Suprapubic skin (tissue), 4 donors: ENCODE data around the gene RPS6KA4. TPM values are rescaled to one million over a fixed set of nuclear protein-coding genes. Genes with fewer than 3 reads are reported as not detected.

Experiments used
- DNase-seq, 2 donors: peaks; one replicate each; pipeline ENCODE4 v3.0.0-alpha.2; 2019; ENCODE audit warnings: low spot score in 2 of 2
- H3K27ac ChIP-seq: fragments of 200-600 bp; sonication (generic); one replicate; pipeline ENCODE4 v1.5.1; 2019
- H3K27me3 ChIP-seq: fragments of 200-600 bp; sonication (generic); one replicate; pipeline ENCODE4 v1.5.1; 2019
- H3K36me3 ChIP-seq: fragments of 200-600 bp; sonication (generic); one replicate; pipeline ENCODE4 v1.5.1; 2019
- H3K4me1 ChIP-seq: fragments of 200-600 bp; sonication (generic); one replicate; pipeline ENCODE4 v1.5.1; 2019
- H3K4me3 ChIP-seq: fragments of 200-600 bp; sonication (generic); one replicate; pipeline ENCODE4 v1.5.1; 2019; ENCODE audit warnings: mild to moderate bottlenecking
- H3K9me3 ChIP-seq: fragments of 200-600 bp; sonication (generic); one replicate; pipeline ENCODE4 v1.5.1; 2019
- EP300 ChIP-seq: sonication (generic); formaldehyde crosslinking; IDR thresholded peaks from one replicate; pipeline ENCODE4 v1.6.1; 2017; ENCODE audit warnings: antibody characterized with exemption
- POLR2A ChIP-seq, 2 donors: fragments of 450-650 bp; IDR thresholded peaks; one replicate each; pipeline ENCODE4 v1.6.1; 2017; ENCODE audit warnings: antibody characterized with exemption in 2 of 2, mild to moderate bottlenecking in 2 of 2, moderate library complexity in 2 of 2
- POLR2AphosphoS5 ChIP-seq, 3 donors: sonication (generic); formaldehyde crosslinking; IDR thresholded peaks; one replicate each; pipeline ENCODE4 v1.6.1; 2017; ENCODE audit warnings: antibody characterized with exemption in 3 of 3
- WGBS: methylation state at CpG from one replicate; pipeline ENCODE4 v1.1.5; 2018; 5-methylcytosine and 5-hydroxymethylcytosine counted together
- total RNA-seq, 4 donors: library from RNA; depleted of rRNA; stranded (reverse); fragments of >200 nt; gene quantifications; one replicate each; pipeline ENCODE4 v1.1.0, GENCODE V29; 2016
- TF ChIP-seq, protein P1 (sequence below), 2 donors: fragments of 200-600 bp in 1 of 2; fragments of 450-650 bp in 1 of 2; sonication (generic) in 1 of 2; IDR thresholded peaks; one replicate each; pipeline ENCODE4 v1.5.1; 2016 to 2019; ENCODE audit warnings: antibody characterized with exemption in 2 of 2, mild to moderate bottlenecking in 1 of 2, moderate library complexity in 1 of 2

The RPS6KA4 gene
- total RNA-seq, 4 donors from 2014 or later, result 29.4 to 46.0 (median 39.6) TPM

DNA sequence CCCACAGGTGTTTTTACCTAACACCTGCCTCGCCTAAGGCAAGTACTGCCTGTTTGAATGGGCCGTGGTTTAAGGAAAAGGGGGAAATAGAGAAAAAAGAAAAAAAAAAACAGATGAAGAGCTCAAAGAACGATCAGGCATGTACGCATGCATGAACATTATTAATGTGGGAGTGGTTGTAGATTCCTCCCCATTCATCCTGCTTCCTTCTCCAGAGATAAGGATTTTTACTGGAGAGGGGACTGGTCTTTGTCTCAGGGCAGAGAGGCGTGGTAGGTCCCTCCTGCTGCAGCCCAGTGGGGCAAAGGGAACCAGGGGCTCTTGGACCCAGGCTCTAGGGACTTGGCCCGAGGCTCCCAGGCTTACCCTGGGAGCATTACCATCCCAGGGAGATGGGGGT, 23.1 kb downstream of the RPS6KA4 start:
- Histone ChIP-seq H3K27me3 (no peaks in the 10 kb centered on the region), H3K9me3 (no peaks in the 10 kb centered on the region), H3K4me3 (no peak overlapping the region), H3K36me3 (no peaks in the 10 kb centered on the region), H3K4me1 (peaks cover 17% of the 10 kb centered on the region), H3K27ac (no peak overlapping the region)
- no peak for DNase-seq
- TF ChIP-seq POLR2A (IDR thresholded peaks at IDR 0.05), result no peak
- TF ChIP-seq POLR2AphosphoS5 (IDR thresholded peaks at IDR 0.05), result no peak
- no peak for TF ChIP-seq EP300
- TF ChIP-seq, protein P1, sequence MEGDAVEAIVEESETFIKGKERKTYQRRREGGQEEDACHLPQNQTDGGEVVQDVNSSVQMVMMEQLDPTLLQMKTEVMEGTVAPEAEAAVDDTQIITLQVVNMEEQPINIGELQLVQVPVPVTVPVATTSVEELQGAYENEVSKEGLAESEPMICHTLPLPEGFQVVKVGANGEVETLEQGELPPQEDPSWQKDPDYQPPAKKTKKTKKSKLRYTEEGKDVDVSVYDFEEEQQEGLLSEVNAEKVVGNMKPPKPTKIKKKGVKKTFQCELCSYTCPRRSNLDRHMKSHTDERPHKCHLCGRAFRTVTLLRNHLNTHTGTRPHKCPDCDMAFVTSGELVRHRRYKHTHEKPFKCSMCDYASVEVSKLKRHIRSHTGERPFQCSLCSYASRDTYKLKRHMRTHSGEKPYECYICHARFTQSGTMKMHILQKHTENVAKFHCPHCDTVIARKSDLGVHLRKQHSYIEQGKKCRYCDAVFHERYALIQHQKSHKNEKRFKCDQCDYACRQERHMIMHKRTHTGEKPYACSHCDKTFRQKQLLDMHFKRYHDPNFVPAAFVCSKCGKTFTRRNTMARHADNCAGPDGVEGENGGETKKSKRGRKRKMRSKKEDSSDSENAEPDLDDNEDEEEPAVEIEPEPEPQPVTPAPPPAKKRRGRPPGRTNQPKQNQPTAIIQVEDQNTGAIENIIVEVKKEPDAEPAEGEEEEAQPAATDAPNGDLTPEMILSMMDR (IDR thresholded peaks at IDR 0.05), result no peak
- 66% methylated on average over 6 of the region's 6 CpGs for WGBS

DNA sequence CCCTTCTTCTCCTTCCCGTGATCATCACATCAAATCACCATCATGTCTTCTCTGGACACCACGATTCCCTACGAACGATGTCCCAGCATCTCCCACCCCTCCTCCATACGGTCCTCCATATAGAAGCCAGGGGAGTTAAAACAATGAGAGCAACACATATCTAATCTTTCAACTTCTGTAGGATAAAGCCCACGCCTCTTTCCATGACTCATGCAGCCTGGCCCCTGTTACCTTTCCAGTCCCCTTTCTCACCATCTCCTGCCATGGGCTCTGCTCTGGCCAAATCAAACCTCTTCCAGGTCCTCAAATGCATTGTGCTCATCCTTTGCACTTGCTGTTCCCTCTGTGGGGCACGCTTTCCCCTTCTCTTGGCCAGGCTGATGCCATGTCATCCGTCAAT, 23.6 kb downstream of the RPS6KA4 start:
- no peak for TF ChIP-seq POLR2A (IDR thresholded peaks at IDR 0.05)
- no peak for TF ChIP-seq EP300
- no peak for TF ChIP-seq POLR2AphosphoS5 (IDR thresholded peaks at IDR 0.05)
- TF ChIP-seq, protein P1 (IDR thresholded peaks at IDR 0.05), result no peak
- 75% methylated on average over 8 of the region's 8 CpGs for WGBS
- H3K4me3 ChIP-seq, result no peak overlapping the region
- no peaks in the 10 kb centered on the region for H3K27me3 ChIP-seq
- no peak overlapping the region for H3K27ac ChIP-seq
- no peaks in the 10 kb centered on the region for H3K9me3 ChIP-seq
- no peaks in the 10 kb centered on the region for H3K36me3 ChIP-seq
- DNase-seq, result no peak
- peaks cover 17% of the 10 kb centered on the region for H3K4me1 ChIP-seq

DNA sequence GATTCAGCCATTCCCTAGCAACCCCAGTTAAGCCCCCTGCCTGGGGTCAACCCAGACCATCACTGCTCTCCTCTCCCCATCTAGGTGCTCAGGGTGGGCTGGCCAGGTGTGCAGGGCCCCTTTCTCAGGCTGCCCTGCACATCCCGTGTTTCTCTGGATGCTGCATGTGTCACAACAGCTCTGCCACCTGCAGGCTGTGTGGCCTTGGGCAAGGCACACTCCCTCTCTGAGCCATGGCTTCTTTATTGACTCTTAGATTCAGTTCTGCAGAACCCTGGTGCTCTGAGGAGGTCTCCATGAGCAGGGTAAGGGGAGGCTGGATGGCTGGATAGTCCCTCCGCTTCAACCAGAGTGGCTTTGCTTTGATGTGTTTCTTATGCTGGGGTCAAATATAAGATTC, 24.6 kb downstream of the RPS6KA4 start:
- H3K4me3 ChIP-seq, result no peak overlapping the region
- DNase-seq, result no peak
- 90% methylated on average over 1 of the region's 2 CpGs for WGBS
- no peaks in the 10 kb centered on the region for H3K27me3 ChIP-seq
- no peak overlapping the region for H3K27ac ChIP-seq
- H3K9me3 ChIP-seq, result no peaks in the 10 kb centered on the region
- peaks cover 13% of the 10 kb centered on the region for H3K4me1 ChIP-seq
- TF ChIP-seq EP300, result no peak
- no peak for TF ChIP-seq POLR2AphosphoS5 (IDR thresholded peaks at IDR 0.05)
- TF ChIP-seq, protein P1 (IDR thresholded peaks at IDR 0.05), result no peak
- no peak for TF ChIP-seq POLR2A (IDR thresholded peaks at IDR 0.05)
- H3K36me3 ChIP-seq, result no peaks in the 10 kb centered on the region

DNA sequence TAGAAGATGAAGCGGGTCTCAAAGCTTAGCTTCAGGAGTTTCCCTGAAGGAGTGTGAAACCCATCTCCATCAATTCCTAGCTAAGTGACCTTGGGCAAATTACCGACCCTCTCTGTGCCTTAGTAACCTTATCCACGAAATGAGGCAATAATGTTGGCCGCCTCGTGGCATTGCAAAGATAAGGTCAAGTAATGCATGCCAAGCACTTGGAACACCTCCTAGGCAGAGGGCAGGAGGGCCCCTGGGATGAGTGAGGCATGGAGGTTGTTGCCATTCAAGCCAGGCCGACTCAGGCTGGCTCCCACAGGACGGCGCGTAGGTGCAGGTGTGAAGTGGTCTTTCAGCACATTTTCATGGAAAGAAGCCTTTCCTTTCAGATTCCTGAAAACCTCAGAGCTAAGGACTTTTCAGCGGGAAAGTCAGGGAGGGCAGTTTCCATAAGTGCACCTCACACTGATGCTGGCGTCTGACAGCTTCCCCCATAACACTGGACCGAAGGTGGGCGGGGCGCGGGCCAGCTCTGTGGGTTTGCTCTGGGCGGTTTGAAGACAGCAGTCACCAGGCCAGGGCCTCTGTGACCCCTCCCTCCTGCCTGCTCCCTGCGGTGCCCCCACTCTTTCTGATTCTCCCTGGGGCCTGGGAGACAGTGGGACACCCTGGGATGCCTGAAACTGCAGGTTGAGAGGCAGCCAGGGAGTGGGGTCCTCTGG, 25.2 kb downstream of the RPS6KA4 start:
- H3K9me3 ChIP-seq, result no peaks in the 10 kb centered on the region
- H3K27me3 ChIP-seq, result no peaks in the 10 kb centered on the region
- DNase-seq, result no peak
- no peak for TF ChIP-seq POLR2A (IDR thresholded peaks at IDR 0.05)
- TF ChIP-seq EP300, result no peak
- TF ChIP-seq, protein P1 (IDR thresholded peaks at IDR 0.05), result no peak
- TF ChIP-seq POLR2AphosphoS5 (IDR thresholded peaks at IDR 0.05), result no peak
- WGBS, result 64% methylated on average over 17 of the region's 17 CpGs
- peaks cover 8% of the 10 kb centered on the region for H3K4me1 ChIP-seq
- H3K4me3 ChIP-seq, result no peak overlapping the region
- no peaks in the 10 kb centered on the region for H3K36me3 ChIP-seq
- H3K27ac ChIP-seq, result no peak overlapping the region

DNA sequence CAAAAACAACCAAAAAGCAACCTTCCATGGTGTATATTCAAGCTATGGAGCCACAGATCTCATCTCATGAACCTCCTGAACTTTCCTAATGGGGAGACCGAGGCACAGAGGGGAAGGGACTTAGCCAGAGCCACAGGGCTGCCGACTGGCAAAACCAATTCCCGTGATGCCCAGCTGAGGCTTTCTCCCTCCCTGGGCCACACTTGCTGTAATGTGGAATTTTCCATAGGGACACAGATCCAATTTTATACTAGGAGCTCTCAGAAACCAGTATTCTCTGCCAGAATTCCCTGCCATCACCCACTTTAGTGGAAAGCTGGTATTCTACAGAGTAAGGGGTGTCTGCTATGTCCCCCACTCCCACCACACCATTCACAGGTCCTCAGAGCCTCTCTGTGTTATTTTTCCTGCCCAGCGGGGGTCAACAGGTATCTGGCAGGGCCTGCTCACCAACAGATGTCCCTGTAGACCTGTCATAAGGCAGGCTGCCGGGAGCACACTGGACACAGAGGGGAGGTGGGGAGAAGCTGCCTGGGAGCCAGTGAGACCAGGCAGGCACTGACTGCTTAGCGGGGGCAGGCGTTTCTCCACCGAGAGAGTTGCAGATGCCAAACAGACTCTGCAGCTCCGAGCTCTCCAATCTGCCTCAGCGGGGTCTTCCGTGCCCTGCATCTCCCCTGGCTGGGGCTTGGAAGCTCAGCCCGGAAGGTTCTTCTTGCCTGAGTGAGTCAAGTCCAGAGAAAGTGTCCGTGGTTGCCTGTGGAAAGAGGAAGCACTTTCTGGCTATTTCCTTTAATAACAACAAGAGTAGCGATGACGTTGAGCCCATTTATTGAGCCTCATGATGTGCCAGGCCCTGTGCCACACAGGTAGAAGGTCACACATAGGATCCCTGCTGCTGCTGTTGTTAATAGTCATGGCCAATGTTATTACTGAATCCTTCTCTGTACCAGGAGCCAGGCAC, 26.3 kb downstream of the RPS6KA4 start:
- H3K27me3 ChIP-seq, result no peaks in the 10 kb centered on the region
- H3K4me1 ChIP-seq, result peaks cover 8% of the 10 kb centered on the region
- DNase-seq, result no peak
- WGBS, result 68% methylated on average over 12 of the region's 15 CpGs
- H3K9me3 ChIP-seq, result no peaks in the 10 kb centered on the region
- H3K36me3 ChIP-seq, result no peaks in the 10 kb centered on the region
- no peak overlapping the region for H3K4me3 ChIP-seq
- TF ChIP-seq POLR2A (IDR thresholded peaks at IDR 0.05), result no peak
- TF ChIP-seq POLR2AphosphoS5 (IDR thresholded peaks at IDR 0.05), result no peak
- TF ChIP-seq, protein P1 (IDR thresholded peaks at IDR 0.05), result no peak
- no peak overlapping the region for H3K27ac ChIP-seq
